ENCODE measurements around the gene ZNF697.

GRCh38 chr1:119651641-119652040, 3.6 kb upstream of the ZNF697 start:
- no peak for TF ChIP-seq CTCF (IDR thresholded peaks at IDR 0.05)
- no peak for TF ChIP-seq POLR2A (IDR thresholded peaks at IDR 0.05)
